ENCODE data around the gene DMKN.

DNA sequence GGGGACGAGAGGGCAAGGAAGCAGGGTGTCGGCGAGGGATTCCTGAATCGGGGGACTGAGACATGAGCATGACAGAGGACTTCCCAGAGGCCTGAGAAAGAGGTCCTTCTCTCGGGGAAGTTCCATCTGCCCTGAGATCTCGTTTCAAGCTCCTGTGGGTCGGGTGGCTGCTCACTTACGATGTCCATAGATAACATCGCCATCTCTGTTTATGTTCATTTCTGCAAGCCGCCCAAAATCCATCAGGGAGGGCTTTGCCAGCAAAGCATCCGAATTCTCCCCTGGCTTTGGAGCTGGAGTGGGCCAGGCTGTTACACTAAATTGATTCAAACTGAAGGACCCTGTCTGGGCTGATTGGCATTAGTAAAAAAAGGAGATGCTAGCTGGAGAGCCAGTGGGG is 5.9 kb downstream of the DMKN start:
- no peak for TF ChIP-seq EZH2phosphoT487 (conservative IDR thresholded peaks at IDR 0.05; ENCODE audit: low read length)
- no peak for TF ChIP-seq CTCF (IDR thresholded peaks at IDR 0.05; ENCODE audit: insufficient read depth, low read length, poor library complexity, severe bottlenecking)

Measured in SU-DHL-6 (cell line).